ENCODE data around the gene FAM222A.

Gene FAM222A

GRCh38 chr12:109713187-109714070 is at the start of gene FAM222A:
Gene FAM222A (plus strand): TSS chr12:109713825. CDS start chr12:109744147, 30,322 bp downstream.
- peak; percentile 95 to 98 (median 96) for DNase-seq

GRCh38 chr12:109664402-109664801 is 49.2 kb upstream of the FAM222A start:
- DNase-seq: no peak

- DNase-seq: no peak
These were observed 47.6 kb upstream of the FAM222A start for GRCh38 chr12:109666068-109666467.

GRCh38 chr12:109670731-109671130 is 42.9 kb upstream of the FAM222A start:
- no peak for DNase-seq

GRCh38 chr12:109671502-109671901 is 42.1 kb upstream of the FAM222A start:
- DNase-seq: no peak

- no peak for DNase-seq
These were observed 40.2 kb upstream of the FAM222A start for GRCh38 chr12:109673379-109673778.

GRCh38 chr12:109673884-109674283 is 39.7 kb upstream of the FAM222A start:
- DNase-seq: no peak

- DNase-seq: no peak
These were observed 38.2 kb upstream of the FAM222A start for GRCh38 chr12:109675411-109675810.

- DNase-seq: no peak
These were observed 36.3 kb upstream of the FAM222A start for GRCh38 chr12:109677279-109677691.

- no peak for DNase-seq
These were observed 34.9 kb upstream of the FAM222A start for GRCh38 chr12:109678719-109679118.

- DNase-seq: no peak
These were observed 33.9 kb upstream of the FAM222A start for GRCh38 chr12:109679501-109680263.

GRCh38 chr12:109680264-109681005 is 33.2 kb upstream of the FAM222A start:
- DNase-seq: no peak

- DNase-seq: no peak
These were observed 31.5 kb upstream of the FAM222A start for GRCh38 chr12:109681986-109682707.

- no peak for DNase-seq
These were observed 30.9 kb upstream of the FAM222A start for GRCh38 chr12:109682708-109683060.

- no peak for DNase-seq
These were observed 30.3 kb upstream of the FAM222A start for GRCh38 chr12:109683316-109683715.

GRCh38 chr12:109685574-109686447 is 27.8 kb upstream of the FAM222A start:
- DNase-seq: no peak

- DNase-seq: no peak
These were observed 27.1 kb upstream of the FAM222A start for GRCh38 chr12:109686523-109686922.

GRCh38 chr12:109687250-109687649 is 26.4 kb upstream of the FAM222A start:
- DNase-seq: no peak

- DNase-seq: no peak
These were observed 24.2 kb upstream of the FAM222A start for GRCh38 chr12:109689426-109689825.

- no peak for DNase-seq
These were observed 20.5 kb upstream of the FAM222A start for GRCh38 chr12:109693160-109693559.

Measured in stimulated activated naive CD4-positive, alpha-beta T cell (primary cell).